ENCODE data around the gene DNASE1. TPM values are rescaled to one million over a fixed set of nuclear protein-coding genes. Genes with fewer than 3 reads are reported as not detected.

DNASE1 gene
- total RNA-seq, 4 donors from 2014 or later = 2.8 to 16.3 (median 12.9) TPM

GRCh38 chr16:3612510-3613466, 41.7 kb upstream of the DNASE1 start:
- TF ChIP-seq CTCF (IDR thresholded peaks at IDR 0.05) = no peak
- no peak for TF ChIP-seq POLR2A (IDR thresholded peaks at IDR 0.05; ENCODE audit: low read depth)

GRCh38 chr16:3618769-3619141, 35.7 kb upstream of the DNASE1 start:
- TF ChIP-seq POLR2A (IDR thresholded peaks at IDR 0.05; ENCODE audit: low read depth) (no peak), CTCF (IDR thresholded peaks at IDR 0.05) (no peak), POLR2AphosphoS5 (IDR thresholded peaks at IDR 0.05) (no peak), EP300 (IDR thresholded peaks at IDR 0.05) (no peak)
- 69% methylated on average over 3 of the region's 3 CpGs for WGBS
- H3K4me1 ChIP-seq = no peaks in the 10 kb centered on the region
- peaks cover 0 to 7% (median 2%) of the 10 kb centered on the region in 4 donors for H3K36me3 ChIP-seq
- no peak overlapping the region for H3K27ac ChIP-seq (replicated peaks in 1 of 4)
- H3K9me3 ChIP-seq = no peaks in the 10 kb centered on the region
- intact Hi-C loops (cut with DNase I) = no loop called here
- no peak overlapping the region for H3K4me3 ChIP-seq
- DNase-seq (ENCODE audit: extremely low spot score) = no peak
- no peaks in the 10 kb centered on the region for H3K27me3 ChIP-seq

More at GRCh38 chr16:3612510-3613466, 41.7 kb upstream of the DNASE1 start:
- Histone ChIP-seq H3K27me3 (no peaks in the 10 kb centered on the region), H3K4me1 (peaks cover 18 to 31% (median 26%) of the 10 kb centered on the region in 4 donors), H3K9me3 (no peaks in the 10 kb centered on the region), H3K27ac (replicated peaks in 1 of 4) (no peak overlapping the region), H3K4me3 (peak overlapping the region; percentile 74 to 98 (median 88)), H3K36me3 (peaks cover 0 to 7% (median 2%) of the 10 kb centered on the region in 4 donors)
- intact Hi-C loops (cut with DNase I) = no loop called here
- no peak for DNase-seq (ENCODE audit: extremely low spot score)
- 85% methylated on average over 32 of the region's 34 CpGs for WGBS

DNA sequence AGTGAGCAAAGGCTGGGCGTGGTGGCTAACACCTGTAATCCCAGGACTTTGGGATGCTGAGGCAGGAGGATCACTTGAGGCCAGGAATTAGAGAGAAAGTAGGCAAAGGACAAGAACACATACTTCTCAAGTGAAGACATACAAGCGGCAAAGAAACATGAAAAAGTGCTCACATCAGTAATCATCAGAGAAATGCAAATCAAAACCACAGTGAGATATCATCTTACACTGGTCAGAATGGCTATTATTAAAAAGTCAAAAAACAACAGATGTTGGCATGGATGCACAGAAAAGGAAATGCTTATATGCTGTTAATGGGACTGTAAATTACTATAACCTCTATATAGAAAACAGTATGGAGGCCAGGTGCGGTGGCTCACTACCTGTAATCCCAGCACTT, 30.8 kb upstream of the DNASE1 start:
- no peaks in the 10 kb centered on the region for H3K36me3 ChIP-seq
- intact Hi-C loops (cut with DNase I) = no loop called here
- WGBS = 92% methylated on average over 3 of the region's 3 CpGs
- no peak for DNase-seq (ENCODE audit: extremely low spot score)
- TF ChIP-seq POLR2AphosphoS5 (IDR thresholded peaks at IDR 0.05) (no peak), EP300 (IDR thresholded peaks at IDR 0.05) (no peak), POLR2A (IDR thresholded peaks at IDR 0.05; ENCODE audit: low read depth) (no peak), CTCF (IDR thresholded peaks at IDR 0.05) (no peak)
- H3K9me3 ChIP-seq = no peaks in the 10 kb centered on the region
- H3K4me1 ChIP-seq = no peaks in the 10 kb centered on the region
- H3K27ac ChIP-seq (replicated peaks in 1 of 4) = no peak overlapping the region
- no peak overlapping the region for H3K4me3 ChIP-seq
- H3K27me3 ChIP-seq = no peaks in the 10 kb centered on the region

DNA sequence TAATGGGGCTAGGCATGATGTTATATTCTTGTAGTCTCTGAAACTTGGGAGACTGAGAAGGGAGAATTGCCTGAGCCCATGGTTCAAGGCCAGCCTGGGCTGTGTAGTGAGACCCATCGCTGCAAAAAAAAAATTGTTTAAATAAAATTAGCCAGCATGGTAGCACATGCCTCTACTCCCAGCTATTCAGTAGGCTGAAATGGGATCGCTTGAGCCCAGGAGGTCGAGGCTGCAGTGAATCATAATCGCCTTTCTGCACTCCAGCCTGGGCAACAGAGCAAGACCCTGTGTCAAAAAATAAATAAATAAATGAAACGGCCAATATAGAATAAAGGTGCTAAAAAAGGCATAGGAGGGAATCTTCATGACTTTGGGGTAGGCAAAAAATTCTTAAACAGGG, 29.2 kb upstream of the DNASE1 start:
- 94% methylated on average over 5 of the region's 5 CpGs for WGBS
- no peak for DNase-seq (ENCODE audit: extremely low spot score)
- intact Hi-C loops (cut with DNase I) = no loop called here

More for the DNA sequence above, 29.2 kb upstream of the DNASE1 start:
- H3K4me3 ChIP-seq = no peak overlapping the region
- no peaks in the 10 kb centered on the region for H3K9me3 ChIP-seq
- no peak overlapping the region for H3K27ac ChIP-seq (replicated peaks in 1 of 4)
- H3K27me3 ChIP-seq = no peaks in the 10 kb centered on the region
- H3K36me3 ChIP-seq = no peaks in the 10 kb centered on the region
- TF ChIP-seq CTCF (IDR thresholded peaks at IDR 0.05) = no peak
- no peak for TF ChIP-seq EP300 (IDR thresholded peaks at IDR 0.05)
- no peak for TF ChIP-seq POLR2AphosphoS5 (IDR thresholded peaks at IDR 0.05)
- TF ChIP-seq POLR2A (IDR thresholded peaks at IDR 0.05; ENCODE audit: low read depth) = no peak
- H3K4me1 ChIP-seq = no peaks in the 10 kb centered on the region
